ENCODE results near the gene CTIF.

Gene CTIF

DNA sequence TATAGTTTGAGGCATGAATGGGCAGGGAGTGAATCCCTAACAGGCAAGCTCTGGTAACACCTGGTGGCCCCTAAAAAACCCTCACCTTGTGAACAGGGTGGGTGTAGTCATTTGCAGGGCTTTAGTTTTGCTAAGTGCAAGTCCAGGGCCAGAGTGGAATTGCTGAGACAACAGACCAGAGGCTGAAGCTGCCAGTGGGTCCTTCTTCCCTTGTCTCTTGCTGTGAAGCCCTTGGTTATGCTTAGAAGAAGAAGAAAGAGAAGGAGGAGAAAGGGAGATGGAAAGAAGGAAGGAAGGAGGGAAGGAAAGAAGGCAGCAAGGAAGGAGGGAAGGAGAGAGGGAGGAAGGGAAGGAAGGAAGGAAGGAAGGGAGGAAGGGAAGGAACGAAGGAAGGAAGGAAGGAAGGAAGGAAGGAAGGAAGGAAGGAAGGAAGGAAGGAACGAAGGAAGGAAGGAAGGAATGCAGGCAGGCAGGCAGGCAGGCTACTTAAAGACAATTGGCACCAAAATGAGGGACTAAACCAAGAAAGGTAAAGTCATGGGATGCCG is 366.1 kb downstream of the CTIF start:
- Mint-ChIP-seq H3K27ac (no peak overlapping the region), H3K4me3 (no peak overlapping the region), H3K9me3 (peaks cover 5% of the 10 kb centered on the region), H3K36me3 (no peaks in the 10 kb centered on the region), H3K4me1 (peaks cover 21% of the 10 kb centered on the region)
- DNase-seq (ENCODE audit: low spot score in 2 of 2) = no peak
- ATAC-seq = no peak

DNA sequence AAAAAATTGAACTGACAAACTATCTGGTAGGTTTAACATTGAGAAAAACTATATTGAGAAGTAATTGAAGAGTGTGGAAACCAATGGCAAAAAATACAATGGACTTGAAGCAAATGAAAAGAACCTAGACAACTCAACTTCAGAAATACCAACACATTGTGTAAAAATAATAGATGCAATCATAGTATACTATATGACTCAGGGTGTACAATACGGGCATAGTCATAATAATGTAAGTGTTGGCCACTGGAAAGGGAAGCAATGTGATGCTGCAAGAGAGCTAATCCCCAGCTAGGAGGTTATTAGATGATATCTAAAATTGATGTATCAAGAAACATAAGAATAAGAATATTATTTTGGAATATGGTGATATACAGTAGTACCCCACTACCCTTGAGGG is 366.7 kb downstream of the CTIF start:
- H3K36me3 Mint-ChIP-seq = no peaks in the 10 kb centered on the region
- no peak overlapping the region for H3K27ac Mint-ChIP-seq
- ATAC-seq = peak; percentile 52
- peaks cover 5% of the 10 kb centered on the region for H3K9me3 Mint-ChIP-seq
- H3K4me3 Mint-ChIP-seq = no peak overlapping the region
- peaks cover 16% of the 10 kb centered on the region for H3K4me1 Mint-ChIP-seq
- no peak for DNase-seq (ENCODE audit: low spot score in 2 of 2)

DNA sequence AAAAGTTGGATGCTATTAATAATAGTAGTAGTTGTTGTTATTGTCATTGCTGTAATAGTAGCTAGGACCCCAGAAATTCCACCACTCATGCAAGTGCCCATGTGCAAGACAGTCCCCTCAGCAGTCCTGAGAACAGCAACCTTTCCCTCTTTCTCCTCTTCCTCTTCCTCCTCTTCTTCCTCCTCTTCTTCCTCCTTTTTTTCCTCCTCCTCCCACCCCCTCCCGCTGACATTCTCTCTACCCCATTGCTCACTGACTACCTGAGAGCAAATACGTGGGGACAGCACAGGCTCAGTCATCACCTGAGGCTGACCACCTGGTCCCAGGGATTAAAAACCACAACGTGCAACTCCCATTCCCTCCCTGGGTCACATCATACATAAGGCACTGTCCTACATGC is 370.1 kb downstream of the CTIF start:
- no peak for DNase-seq (ENCODE audit: low spot score in 2 of 2)
- peaks cover 5% of the 10 kb centered on the region for H3K9me3 Mint-ChIP-seq
- ATAC-seq = no peak
- H3K27ac Mint-ChIP-seq = peak overlapping the region; percentile 3
- H3K4me3 Mint-ChIP-seq = no peak overlapping the region
- H3K36me3 Mint-ChIP-seq = no peaks in the 10 kb centered on the region
- peaks cover 20% of the 10 kb centered on the region for H3K4me1 Mint-ChIP-seq

DNA sequence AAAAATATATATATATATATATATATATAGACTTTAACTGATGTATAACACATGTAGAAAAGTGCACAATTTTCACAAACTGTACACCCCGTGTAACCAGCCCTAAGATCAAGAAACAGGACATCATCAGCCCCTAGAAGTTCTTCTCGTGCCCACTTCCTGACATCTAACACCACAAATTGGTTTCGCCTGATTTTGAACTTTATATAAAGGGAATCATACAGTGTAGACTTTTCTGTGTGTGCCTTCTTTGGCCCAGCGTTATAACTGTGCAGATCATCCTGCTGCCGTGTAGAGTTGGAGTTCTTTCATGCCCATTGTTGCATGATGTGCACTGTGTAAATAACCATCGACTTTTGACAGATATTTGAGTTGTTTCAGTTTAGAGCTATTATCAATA is 370.9 kb downstream of the CTIF start:
- H3K9me3 Mint-ChIP-seq = no peaks in the 10 kb centered on the region
- H3K4me3 Mint-ChIP-seq = no peak overlapping the region
- H3K4me1 Mint-ChIP-seq = peaks cover 20% of the 10 kb centered on the region
- H3K27ac Mint-ChIP-seq = no peak overlapping the region
- ATAC-seq (peak; percentile 43), DNase-seq (ENCODE audit: low spot score in 2 of 2) (no peak)
- H3K36me3 Mint-ChIP-seq = no peaks in the 10 kb centered on the region

DNA sequence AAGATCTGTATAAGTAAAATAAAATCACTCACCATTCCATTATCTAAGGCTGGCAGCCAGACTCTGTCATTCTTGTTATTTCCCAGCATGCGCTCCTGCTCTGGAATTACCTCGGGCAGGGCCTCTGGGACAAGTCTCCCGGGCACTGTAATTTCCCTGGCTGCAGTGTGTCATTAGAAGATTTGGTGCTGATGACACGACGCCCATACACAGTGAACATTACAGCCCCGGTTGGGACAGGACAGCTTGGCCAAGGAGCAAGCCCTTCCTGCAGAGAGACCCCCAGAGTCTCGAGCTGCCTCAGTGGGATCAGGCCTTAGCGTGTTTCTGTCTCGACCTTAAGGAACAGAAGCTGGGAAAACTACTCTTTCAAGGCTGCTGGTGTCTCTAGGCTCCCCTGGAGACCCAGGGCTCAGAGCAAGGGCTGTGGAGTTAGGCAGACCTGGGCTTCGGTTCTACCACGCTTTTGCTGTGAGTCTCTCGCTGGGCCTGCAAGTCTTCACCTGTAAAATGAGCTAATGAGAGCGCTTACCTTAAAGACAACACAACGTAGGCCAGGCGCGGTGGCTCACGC is 372.2 kb downstream of the CTIF start:
- no peak for DNase-seq (ENCODE audit: low spot score in 2 of 2)
- Mint-ChIP-seq H3K4me3 (no peak overlapping the region), H3K9me3 (no peaks in the 10 kb centered on the region), H3K4me1 (peaks cover 20% of the 10 kb centered on the region), H3K36me3 (peaks cover 2% of the 10 kb centered on the region), H3K27ac (no peak overlapping the region)
- no peak for ATAC-seq
